AG09319 (cell line): Measurements from ENCODE around the gene SHC4.

Source experiments
- DNase-seq: peaks from one replicate; pipeline ENCODE4 v3.0.0-alpha.2; 2010; ENCODE audit warnings: low read depth; ENCODE audit errors: extremely low read depth
- CTCF ChIP-seq: IDR thresholded peaks from 2 replicates; pipeline ENCODE4 v1.5.1; 2011; ENCODE audit warnings: low read depth, mild to moderate bottlenecking, inconsistent platforms, low read length, moderate library complexity

SHC4 gene

DNA sequence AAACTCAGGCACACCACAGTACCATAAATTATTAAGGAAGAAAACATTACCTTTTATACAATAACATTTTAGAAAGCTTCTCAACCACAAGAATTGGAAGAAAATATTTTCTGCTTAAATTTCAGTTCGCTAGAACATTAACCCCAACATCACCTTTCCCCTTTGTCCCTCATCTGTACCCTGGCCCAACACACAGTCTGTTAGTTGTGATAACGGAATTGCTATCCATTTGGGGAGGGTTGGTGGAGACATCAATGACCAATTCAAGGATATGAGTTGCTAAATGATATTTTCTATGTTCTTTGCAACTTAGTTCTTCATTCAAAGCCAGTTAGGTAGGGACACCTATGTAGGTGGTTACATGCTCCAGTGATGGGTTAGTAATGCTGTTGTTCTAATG, 80.0 kb downstream of the SHC4 start:
- DNase-seq: no peak
- no peak for TF ChIP-seq CTCF

DNA sequence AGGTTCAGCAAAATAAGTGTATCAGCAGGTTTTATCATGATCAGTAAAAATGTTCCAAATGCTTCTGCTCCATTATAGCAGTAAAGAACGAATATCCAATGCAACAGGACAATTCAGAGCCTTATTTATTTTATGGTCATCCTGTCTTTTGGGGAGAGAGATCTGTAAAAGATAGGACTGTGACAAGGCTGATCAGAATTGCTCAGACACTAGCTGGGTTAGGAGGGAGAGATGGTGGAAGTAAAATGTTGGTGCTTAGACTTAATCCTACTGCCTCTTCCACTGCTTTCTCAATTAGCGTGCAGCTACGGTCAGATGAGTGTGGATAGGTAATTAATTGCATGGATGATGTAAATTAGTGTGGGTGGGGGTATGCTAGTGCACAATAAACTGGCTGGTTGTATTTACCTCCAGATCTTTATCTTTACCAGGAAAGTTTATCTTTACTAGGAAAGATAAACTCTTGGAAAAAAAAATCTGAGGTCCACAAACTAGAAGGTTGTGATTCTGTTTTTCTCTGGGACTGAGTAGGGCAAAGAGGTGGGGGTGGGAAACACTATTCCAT, 83.6 kb downstream of the SHC4 start:
- TF ChIP-seq CTCF: no peak
- DNase-seq: no peak

DNA sequence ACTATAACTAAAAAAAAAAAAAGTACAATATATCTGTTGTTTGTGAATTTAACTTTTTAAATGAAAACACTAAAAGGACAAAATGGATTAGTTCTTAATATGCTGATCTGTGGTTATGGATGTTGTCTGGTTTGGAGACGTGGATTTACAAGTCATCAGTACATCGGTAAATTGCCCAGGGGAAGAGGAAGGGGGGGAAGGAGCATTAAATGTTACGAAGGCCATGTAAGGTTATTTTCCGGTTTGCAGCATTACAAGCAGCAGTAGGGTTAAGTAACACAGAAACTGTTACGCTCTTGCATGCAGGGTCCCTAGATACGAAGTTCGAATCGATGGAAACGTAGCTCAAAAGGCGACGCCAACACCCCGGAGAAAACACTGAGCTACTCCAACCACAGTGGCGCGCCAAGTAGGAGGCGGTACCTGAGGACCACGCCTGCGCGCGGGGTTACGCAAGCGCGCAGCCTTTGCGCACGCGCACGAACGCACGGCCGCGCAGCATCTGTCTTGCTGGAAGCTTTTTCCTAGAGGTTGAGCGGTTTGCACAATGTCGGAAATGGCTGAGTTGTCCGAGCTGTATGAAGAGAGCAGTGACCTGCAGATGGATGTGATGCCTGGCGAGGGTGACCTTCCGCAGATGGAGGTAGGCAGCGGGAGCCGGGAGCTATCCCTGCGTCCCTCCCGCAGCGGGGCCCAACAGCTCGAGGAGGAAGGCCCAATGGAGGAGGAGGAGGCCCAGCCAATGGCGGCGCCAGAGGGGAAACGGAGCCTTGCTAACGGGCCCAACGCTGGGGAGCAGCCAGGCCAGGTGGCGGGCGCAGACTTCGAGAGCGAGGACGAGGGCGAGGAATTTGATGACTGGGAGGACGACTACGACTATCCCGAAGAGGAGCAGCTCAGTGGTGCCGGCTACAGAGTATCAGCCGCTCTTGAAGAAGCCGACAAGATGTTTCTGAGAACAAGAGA, 85.8 kb downstream of the SHC4 start, which contains the start of gene EID1:
TSS of gene EID1 (plus strand) at position 505 of the 966 bp plus-strand sequence. CDS start at position 548, 43 bp downstream.
- peak; percentile 90 for DNase-seq
- no peak for TF ChIP-seq CTCF

GRCh38 chr15:48876057-48876456, 87.7 kb downstream of the SHC4 start:
- no peak for DNase-seq
- TF ChIP-seq CTCF: no peak

DNA sequence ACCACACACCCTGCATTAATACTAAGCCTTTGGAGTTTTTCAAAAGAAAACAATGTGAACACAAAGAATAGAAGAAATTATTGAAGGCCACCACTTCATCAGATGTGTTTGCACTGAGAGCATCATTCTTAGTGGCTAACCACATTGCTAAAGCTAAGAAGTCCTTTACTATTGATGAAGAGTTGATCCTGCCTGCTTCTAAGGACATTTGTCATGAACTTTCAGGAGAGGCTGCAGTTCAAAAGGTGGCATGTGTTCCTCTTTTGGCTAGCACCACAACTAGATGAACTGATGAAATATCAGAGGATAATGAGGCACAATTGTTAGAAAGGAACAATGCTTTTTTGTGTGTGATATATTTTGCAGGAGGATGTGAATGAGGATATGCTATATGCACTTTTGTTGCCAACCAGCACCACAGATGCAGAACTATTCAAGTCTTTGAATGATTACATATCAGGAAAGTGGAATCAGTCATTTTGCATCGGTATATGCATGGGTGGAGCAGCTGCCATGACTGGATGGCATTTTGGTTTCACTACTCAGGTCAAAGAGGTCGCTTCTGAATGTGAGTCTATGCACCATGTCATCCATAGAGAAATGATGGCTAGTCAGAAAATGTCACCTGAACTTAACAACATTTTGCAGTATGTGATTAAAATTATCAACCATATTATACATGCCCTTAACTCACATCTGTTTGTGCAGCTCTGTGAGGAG, 88.3 kb downstream of the SHC4 start:
- TF ChIP-seq CTCF: no peak
- no peak for DNase-seq

DNA sequence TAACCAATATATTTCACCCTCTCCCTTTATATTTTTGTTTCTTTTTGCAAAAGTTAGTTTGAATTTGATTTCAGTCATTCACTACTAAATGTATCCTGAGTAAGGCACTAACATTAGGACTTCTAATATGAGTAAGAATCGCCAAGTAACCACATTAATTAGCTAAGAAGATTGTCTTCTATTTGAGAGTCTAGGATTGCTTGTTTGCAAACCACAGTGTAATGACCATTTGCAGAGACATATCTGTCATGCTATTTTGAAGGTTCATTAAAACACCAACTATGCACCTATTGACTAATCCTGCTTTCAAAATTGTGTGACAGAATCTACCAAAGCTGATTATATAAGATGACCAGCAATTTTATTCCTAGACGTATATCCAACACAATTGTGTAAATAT, 91.1 kb downstream of the SHC4 start:
- DNase-seq: no peak
- TF ChIP-seq CTCF: no peak

DNA sequence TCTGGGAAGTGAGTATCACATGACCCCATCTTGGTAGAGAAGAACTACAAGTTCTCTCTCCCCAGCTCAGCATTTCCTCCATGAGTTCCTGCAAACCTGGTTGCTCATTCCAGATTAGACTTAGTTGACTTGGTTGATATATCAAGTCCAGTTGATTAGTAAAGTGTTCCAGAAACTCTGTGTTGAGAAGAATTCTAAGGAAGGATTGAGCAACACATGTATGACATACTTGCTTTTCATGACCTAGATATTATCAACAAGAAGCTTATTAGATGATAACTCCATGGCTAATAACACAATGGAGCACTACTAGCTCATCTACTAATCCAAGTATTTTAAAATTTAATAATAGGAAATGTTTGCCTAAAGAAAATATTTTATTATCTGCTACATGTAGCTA, 92.2 kb downstream of the SHC4 start:
- TF ChIP-seq CTCF: no peak
- DNase-seq: no peak
